Esophagus squamous epithelium (tissue), 5 donors: Measurements from ENCODE around the gene MTG2. TPM values are rescaled to one million over a fixed set of nuclear protein-coding genes. Genes with fewer than 3 reads are reported as not detected.

Experiments
- DNase-seq: peaks from one replicate; lab custom pipeline; 2025; lab: John Stamatoyannopoulos, UW
- H3K27ac ChIP-seq, 4 donors: fragments of 200-600 bp; sonication (generic); one replicate each; pipeline ENCODE4 v1.5.1; 2016 to 2019; ENCODE audit warnings: mild to moderate bottlenecking in 1 of 4
- H3K27me3 ChIP-seq, 4 donors: fragments of 200-600 bp; sonication (generic); 1 replicate in 3 of 4; 2 replicates in 1 of 4; pipeline versions ENCODE4 v1.5.1 to v1.6.0; 2017 to 2021; ENCODE audit warnings: antibody characterized with exemption in 1 of 4
- H3K36me3 ChIP-seq, 3 donors: fragments of 200-600 bp; sonication (generic); one replicate each; pipeline ENCODE4 v1.5.1; 2016 to 2019
- H3K4me1 ChIP-seq, 3 donors: fragments of 200-600 bp; sonication (generic); one replicate each; pipeline ENCODE4 v1.5.1; 2017 to 2019
- H3K4me3 ChIP-seq, 4 donors: fragments of 200-600 bp; sonication (generic); 1 replicate in 3 of 4; 2 replicates in 1 of 4; pipeline ENCODE4 v1.5.1; 2016 to 2019; ENCODE audit warnings: mild to moderate bottlenecking in 2 of 4, moderate library complexity in 1 of 4
- H3K9me3 ChIP-seq, 3 donors: fragments of 200-600 bp; sonication (generic); one replicate each; pipeline ENCODE4 v1.5.1; 2016 to 2019
- CTCF ChIP-seq, 6 experiments: fragments of 450-650 bp in 4 of 6; fragments of 200-600 bp in 2 of 6; sonication (generic) in 2 of 6; IDR thresholded peaks; one replicate each; pipeline ENCODE4 v1.5.1; 2016 to 2019; ENCODE audit warnings: antibody characterized with exemption in 6 of 6, mild to moderate bottlenecking in 4 of 6, moderate library complexity in 4 of 6
- POLR2A ChIP-seq, 4 donors: fragments of 450-650 bp; IDR thresholded peaks; one replicate each; pipeline ENCODE4 v1.6.1; 2017; ENCODE audit warnings: antibody characterized with exemption in 4 of 4, mild to moderate bottlenecking in 4 of 4, moderate library complexity in 3 of 4
- WGBS, 2 donors: methylation state at CpG; one replicate each; pipeline ENCODE4 v1.1.5; 2018; 5-methylcytosine and 5-hydroxymethylcytosine counted together
- intact Hi-C: fragments of 100-400 bp; cut with DNase I; formaldehyde crosslinking; loops from one replicate; pipeline ENCODE4 v1.15.0; 2022
- total RNA-seq, 4 donors: library from RNA; depleted of rRNA; stranded (reverse); fragments of >200 nt; gene quantifications; one replicate each; pipeline ENCODE4 v1.1.0, GENCODE V29; 2016
- donor health status: DM: yes; HTN: yes; CAD: no.

The MTG2 gene
- total RNA-seq, 4 donors from 2014 or later, result 17.4 to 25.5 (median 21.7) TPM

- 54 to 96% methylated on average over 4 of the region's 5 CpGs for WGBS, 2 donors
- Histone ChIP-seq H3K36me3 (peaks cover 31 to 69% (median 36%) of the 10 kb centered on the region in 3 donors), H3K4me3 (no peak overlapping the region), H3K27ac (no peak overlapping the region), H3K27me3 (no peaks in the 10 kb centered on the region), H3K4me1 (no peaks in the 10 kb centered on the region), H3K9me3 (no peaks in the 10 kb centered on the region)
- no peak for DNase-seq
- intact Hi-C loops, result no loop called here
- TF ChIP-seq CTCF (IDR thresholded peaks at IDR 0.05), result no peak
- TF ChIP-seq POLR2A (IDR thresholded peaks at IDR 0.05), result no peak
Observed at GRCh38 chr20:62202083-62202395, 19.2 kb downstream of the MTG2 start.

- Histone ChIP-seq H3K27ac (no peak overlapping the region), H3K27me3 (no peaks in the 10 kb centered on the region), H3K9me3 (no peaks in the 10 kb centered on the region), H3K4me1 (no peaks in the 10 kb centered on the region), H3K4me3 (no peak overlapping the region), H3K36me3 (peaks cover 24 to 61% (median 34%) of the 10 kb centered on the region in 3 donors)
- no peak for DNase-seq
- intact Hi-C loops, result no loop called here
- 85 to 91% methylated on average over 22 of the region's 23 CpGs for WGBS, 2 donors
- TF ChIP-seq CTCF (IDR thresholded peaks at IDR 0.05), result no peak
- no peak for TF ChIP-seq POLR2A (IDR thresholded peaks at IDR 0.05)
Observed at GRCh38 chr20:62202676-62203377, 20.0 kb downstream of the MTG2 start.

- intact Hi-C loops, result no loop called here
- no peak for DNase-seq
- Histone ChIP-seq H3K36me3 (peaks cover 17 to 55% (median 27%) of the 10 kb centered on the region in 3 donors), H3K4me1 (no peaks in the 10 kb centered on the region), H3K9me3 (no peaks in the 10 kb centered on the region), H3K27me3 (peaks cover 0 to 2% (median 0%) of the 10 kb centered on the region in 4 donors), H3K4me3 (no peak overlapping the region), H3K27ac (no peak overlapping the region)
- WGBS, 2 donors, result 74 to 84% methylated on average over 16 to 17 of the region's 22 CpGs
- TF ChIP-seq CTCF (IDR thresholded peaks at IDR 0.05) (no peak), POLR2A (IDR thresholded peaks at IDR 0.05) (no peak)
Observed at GRCh38 chr20:62203378-62204030, 20.7 kb downstream of the MTG2 start.

- H3K4me3 ChIP-seq, result no peak overlapping the region
- no peak overlapping the region for H3K27ac ChIP-seq
- H3K36me3 ChIP-seq, result peaks cover 9 to 32% (median 11%) of the 10 kb centered on the region in 3 donors
- H3K4me1 ChIP-seq, result no peaks in the 10 kb centered on the region
- TF ChIP-seq POLR2A (IDR thresholded peaks at IDR 0.05) (no peak), CTCF (IDR thresholded peaks at IDR 0.05) (no peak)
- H3K27me3 ChIP-seq, result peaks cover 0 to 25% (median 0%) of the 10 kb centered on the region in 4 donors
- no peaks in the 10 kb centered on the region for H3K9me3 ChIP-seq
- no peak for DNase-seq
- 88% methylated on average over 15 to 27 of the region's 38 CpGs for WGBS, 2 donors
- intact Hi-C loops, result no loop called here
Observed at GRCh38 chr20:62205618-62206387, 23.0 kb downstream of the MTG2 start.

- intact Hi-C loops, result no loop called here
- no peaks in the 10 kb centered on the region for H3K9me3 ChIP-seq
- no peak overlapping the region for H3K27ac ChIP-seq
- H3K4me3 ChIP-seq, result no peak overlapping the region
- H3K27me3 ChIP-seq, result peaks cover 0 to 31% (median 0%) of the 10 kb centered on the region in 4 donors
- H3K4me1 ChIP-seq, result no peaks in the 10 kb centered on the region
- no peak for DNase-seq
- TF ChIP-seq CTCF (IDR thresholded peaks at IDR 0.05), result no peak
- no peak for TF ChIP-seq POLR2A (IDR thresholded peaks at IDR 0.05)
- WGBS, 2 donors, result 78 to 84% methylated on average over 10 to 14 of the region's 17 CpGs
- peaks cover 5 to 26% (median 6%) of the 10 kb centered on the region in 3 donors for H3K36me3 ChIP-seq
Observed at GRCh38 chr20:62206388-62206775, 23.6 kb downstream of the MTG2 start.
